ENCODE data around the gene WDR54. TPM values are rescaled to one million over a fixed set of nuclear protein-coding genes. Genes with fewer than 3 reads are reported as not detected.
"Not testable (repeated sequence)": the region's sequence is repeated elsewhere in the genome, so short reads cannot be mapped to it uniquely, and the experiment has no call there.

Gene WDR54
- total RNA-seq, 1 donor from 2014 or later: 11.3 TPM

DNA sequence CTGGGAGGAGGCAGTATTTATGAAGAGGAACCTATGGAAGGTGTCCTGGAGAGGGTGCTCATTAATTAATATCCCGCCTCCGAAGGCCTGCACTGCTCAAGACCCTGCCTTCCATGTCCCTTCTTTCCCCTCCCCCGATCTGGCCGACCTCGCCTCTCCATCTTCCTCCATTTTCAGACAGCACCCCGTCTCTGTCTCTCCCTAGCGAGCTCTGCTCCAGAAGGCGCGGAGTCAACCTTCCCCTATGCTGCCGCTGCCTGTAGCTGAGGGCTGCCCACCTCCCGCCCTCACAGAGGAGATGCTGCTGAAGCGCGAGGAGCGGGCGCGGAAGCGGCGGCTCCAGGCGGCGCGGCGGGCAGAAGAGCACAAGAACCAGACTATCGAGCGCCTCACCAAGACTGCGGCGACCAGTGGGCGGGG lies 35.6 kb downstream of the WDR54 start:
- no peak for DNase-seq (ENCODE audit: low spot score)

DNA sequence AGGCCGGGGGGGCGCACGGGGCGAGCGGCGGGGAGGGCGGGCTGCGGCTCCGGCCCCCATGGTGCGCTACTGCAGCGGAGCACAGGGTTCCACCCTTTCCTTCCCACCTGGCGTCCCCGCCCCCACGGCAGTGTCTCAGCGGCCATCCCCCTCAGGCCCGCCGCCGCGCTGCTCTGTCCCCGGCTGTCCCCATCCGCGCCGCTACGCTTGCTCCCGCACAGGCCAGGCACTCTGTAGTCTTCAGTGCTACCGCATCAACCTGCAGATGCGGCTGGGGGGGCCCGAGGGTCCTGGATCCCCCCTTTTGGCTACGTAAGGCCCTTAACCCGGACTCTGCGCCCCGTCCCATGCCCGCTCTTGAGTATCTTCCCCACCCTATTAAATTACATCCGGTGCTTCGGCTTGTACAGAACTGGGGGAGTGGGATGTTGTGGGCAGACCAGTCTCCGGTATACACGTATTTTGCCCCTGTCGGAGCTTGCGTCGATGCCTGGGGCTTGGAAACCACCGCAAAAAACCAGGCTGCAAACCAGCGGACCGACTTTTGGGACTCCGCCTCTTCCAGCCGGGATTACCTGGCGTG lies 36.1 kb downstream of the WDR54 start:
- DNase-seq (ENCODE audit: low spot score): peak; percentile 77

DNA sequence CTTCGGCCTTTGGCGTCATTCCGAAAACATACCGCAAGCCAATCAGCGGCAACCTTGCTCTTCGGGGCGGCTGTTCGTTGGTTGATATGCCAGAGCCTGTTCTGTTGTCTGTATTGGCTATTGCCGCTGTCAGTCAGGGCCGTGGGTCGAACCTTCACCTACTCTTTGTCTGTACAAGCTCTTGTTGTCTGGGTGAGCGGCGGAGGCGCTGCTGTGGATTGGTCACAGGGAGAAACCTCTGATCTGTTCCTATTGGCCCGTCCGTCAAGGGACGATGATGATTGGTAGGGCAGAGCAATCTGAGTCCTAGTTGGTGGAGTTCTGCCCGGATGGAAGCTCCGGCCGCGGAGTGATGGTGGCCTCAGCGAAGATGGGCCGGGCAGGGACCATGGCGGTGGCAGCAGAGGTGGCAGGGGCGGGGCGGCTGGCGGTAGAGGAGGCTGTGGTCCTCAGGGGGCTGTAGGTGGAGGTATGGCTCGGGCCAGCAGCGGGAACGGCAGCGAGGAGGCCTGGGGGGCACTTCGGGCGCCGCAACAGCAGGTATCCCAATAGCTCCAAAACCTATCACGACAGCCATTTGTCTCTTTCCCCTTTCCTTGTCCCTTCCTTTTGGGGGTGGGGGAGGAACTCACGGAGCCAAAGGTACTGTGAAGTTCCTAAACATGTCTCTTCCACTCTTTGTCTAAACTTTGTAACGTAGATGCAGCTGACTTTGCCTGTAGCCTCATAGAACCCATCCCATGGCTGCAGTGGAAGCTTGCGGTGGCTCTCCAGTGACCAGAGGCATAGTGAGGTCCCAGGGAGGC lies 36.8 kb downstream of the WDR54 start, which contains the start of gene WBP1:
WBP1 (plus strand) TSS at position 307 of the 806 bp plus-strand sequence; CDS start at position 472, 165 bp downstream.
- peak; percentile 100 for DNase-seq (ENCODE audit: low spot score)

DNA sequence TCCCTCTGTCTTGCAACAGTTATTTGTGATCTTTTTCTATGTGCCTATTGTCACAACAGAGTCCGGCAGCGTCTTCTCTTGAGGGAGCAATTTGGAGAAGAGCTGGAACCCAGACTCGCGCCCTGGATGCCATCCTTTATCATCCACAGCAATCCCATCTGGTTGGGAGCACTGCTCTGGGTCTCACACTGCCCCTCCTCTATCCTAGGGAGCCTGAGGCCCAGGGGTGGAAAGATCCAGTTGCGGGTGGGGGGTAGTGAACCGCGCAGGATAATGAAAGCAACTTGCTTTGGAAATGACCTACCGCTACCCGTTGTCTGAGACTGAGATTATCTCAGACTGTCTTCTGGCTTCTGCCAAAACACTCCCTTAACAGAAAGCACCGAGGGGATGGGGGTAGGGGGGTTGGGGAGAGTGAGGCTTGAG lies 37.4 kb downstream of the WDR54 start:
- DNase-seq (ENCODE audit: low spot score): no peak

DNA sequence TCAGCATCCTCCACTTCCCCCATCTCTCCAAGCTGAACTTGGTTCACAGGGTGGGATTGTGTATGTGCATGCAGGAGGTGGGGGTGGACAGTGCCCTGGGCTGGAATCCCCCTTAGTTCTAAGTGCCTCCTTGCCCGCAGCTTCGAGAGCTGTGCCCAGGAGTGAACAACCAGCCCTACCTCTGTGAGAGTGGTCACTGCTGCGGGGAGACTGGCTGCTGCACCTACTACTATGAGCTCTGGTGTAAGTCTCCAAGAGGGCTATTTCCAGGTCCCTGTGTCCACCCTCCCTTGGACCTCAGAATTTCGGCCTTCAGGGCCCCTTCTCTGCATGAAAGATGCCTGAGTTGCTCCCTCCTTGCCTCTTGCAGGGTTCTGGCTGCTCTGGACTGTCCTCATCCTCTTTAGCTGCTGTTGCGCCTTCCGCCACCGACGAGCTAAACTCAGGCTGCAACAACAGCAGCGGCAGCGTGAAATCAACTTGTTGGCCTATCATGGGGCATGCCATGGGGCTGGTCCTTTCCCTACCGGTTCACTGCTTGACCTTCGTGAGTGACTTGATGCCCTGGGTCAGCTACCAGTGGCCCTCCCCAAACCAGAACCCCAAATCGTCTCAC lies 38.1 kb downstream of the WDR54 start:
- DNase-seq (ENCODE audit: low spot score): not testable (repeated sequence)

DNA sequence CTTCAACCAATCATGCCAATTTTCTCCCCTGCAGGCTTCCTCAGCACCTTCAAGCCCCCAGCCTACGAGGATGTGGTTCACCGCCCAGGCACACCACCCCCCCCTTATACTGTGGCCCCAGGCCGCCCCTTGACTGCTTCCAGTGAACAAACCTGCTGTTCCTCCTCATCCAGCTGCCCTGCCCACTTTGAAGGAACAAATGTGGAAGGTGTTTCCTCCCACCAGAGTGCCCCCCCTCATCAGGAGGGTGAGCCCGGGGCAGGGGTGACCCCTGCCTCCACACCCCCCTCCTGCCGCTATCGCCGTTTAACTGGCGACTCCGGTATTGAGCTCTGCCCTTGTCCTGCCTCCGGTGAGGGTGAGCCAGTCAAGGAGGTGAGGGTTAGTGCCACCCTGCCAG lies 38.7 kb downstream of the WDR54 start:
- DNase-seq (ENCODE audit: low spot score): not testable (repeated sequence)

DNA sequence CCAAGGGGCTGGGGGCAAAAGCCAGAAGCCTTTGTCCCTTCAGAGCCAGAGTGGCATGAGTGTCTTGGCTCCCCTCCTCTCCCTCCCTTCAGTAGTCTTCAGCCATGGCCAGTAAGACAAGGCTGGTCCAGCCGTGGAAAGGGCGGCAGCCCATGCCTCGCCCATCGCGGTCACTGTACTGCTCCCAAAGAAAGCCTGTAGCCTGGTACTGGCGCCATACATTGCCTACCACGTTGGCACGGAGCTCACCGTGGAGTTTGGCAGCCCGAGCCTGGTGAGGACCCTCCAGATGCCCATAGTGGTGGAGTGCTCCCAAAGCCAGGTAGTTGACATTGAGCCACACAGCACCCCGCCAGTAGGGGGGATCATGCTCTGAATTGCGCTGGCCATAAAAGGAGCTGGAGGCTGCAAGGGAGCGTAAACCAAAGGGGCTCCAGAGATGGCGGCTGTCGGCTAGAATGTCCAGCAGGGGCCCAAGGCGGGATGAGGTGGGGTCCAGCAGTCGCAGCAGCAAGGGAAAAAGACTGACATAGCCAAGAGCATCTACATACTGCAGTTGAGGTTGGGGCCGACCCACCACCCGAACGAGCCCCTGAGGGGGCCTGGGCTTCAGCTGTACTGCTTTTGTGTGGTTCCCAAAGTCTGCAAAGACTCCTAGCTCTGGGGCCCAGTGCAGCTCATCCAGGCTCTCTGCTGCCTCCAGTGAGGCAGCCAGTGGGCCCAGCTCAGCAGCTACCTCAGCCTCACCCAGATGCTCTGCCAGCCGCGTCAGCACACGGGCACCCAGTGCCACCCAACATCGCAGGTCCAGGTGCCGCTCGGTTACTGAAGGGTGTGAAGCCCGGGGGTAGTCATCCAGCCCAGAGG lies 39.9 kb downstream of the WDR54 start:
- no peak for DNase-seq (ENCODE audit: low spot score)

DNA sequence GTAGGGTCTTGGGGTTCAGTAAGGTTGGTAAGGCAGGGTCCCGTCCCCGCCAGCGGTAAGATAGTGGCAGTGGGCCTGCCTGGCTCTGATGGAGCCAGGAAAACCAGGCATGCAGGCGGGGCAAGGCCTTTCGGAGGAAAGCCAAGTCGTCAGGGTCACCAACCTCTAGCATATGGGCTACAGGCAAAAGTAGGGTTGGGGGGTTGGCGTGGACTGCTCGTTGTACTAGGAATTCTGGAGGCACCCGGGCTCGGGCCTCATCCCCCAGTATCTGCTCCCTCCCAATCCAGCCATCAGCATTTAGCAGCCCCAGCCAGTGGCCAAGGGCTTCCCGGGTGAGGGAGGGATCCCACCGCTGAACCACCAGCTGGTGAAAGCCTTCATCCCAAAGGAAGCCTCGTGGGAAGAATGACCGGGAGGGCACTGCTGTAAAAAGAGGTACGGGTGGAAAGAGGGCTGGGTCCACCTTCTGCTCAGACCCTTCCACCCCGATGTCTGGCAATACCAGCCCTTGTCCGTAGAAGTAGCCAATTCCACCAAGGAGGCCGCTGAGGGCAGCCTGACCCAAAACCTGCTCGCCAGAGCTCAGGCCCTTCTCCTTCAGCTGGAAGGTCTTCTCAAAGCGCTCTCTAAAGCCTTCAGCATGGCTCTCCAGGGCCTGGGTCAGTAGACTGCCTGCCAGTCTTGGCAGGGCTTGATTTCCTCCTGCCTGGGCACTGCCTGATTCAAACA lies 40.7 kb downstream of the WDR54 start:
- no peak for DNase-seq (ENCODE audit: low spot score)

DNA sequence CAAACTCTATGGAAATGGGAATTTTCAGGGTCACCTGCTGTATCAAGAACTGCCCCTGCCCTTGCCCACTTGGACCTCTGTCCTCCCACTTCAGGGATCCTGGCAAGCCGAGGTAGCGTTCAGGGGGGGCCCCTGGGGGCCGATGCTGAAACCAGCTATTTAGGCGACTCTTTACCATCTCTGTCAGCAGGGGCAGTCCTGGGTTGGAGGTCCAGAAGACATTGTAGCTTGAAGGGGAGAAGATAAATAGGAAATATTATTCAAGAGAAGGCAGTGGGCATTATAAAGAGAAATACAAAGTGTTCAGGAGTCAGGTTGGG lies 41.2 kb downstream of the WDR54 start:
- no peak for DNase-seq (ENCODE audit: low spot score)

DNA sequence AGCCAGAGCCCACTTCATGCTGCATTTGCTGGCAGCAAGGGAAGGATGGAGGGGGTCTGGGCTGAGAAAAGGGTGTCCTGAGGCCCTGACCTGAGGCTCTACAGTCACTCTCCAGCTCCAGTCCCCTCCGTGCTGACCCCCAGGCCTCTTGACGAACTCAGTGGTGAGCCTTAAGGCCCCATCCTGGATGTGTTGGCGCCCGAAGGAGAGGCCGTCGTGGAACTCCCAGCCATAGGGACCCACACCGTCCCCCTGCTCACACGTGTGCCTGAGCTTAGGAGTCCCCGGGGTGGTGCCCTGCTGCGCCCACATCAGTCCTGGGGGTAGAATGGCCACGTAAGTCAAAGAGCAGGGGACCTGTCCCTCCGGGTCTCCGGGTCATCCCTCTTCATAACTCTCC lies 42.9 kb downstream of the WDR54 start:
- no peak for DNase-seq (ENCODE audit: low spot score)

DNA sequence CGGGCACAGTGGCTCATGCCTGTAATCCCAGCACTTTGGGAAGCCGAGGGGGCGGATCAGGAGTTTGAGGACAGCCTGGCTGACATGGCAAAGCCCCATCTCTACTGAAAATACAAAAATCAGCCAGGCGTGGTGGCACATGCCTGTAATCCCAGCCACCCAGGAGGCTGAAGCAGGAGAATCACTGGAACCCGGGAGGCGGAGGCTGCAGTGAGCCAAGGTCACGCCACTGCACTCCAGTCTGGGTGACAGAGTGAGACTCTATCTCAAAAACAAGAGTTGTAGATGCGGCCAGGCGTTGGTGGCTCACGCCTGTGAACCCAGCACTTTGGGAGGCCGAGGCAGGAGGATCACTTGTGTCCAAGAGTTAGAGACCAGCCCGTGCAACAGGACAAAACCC lies 49.2 kb downstream of the WDR54 start:
- not testable (repeated sequence) for DNase-seq (ENCODE audit: low spot score)

DNA sequence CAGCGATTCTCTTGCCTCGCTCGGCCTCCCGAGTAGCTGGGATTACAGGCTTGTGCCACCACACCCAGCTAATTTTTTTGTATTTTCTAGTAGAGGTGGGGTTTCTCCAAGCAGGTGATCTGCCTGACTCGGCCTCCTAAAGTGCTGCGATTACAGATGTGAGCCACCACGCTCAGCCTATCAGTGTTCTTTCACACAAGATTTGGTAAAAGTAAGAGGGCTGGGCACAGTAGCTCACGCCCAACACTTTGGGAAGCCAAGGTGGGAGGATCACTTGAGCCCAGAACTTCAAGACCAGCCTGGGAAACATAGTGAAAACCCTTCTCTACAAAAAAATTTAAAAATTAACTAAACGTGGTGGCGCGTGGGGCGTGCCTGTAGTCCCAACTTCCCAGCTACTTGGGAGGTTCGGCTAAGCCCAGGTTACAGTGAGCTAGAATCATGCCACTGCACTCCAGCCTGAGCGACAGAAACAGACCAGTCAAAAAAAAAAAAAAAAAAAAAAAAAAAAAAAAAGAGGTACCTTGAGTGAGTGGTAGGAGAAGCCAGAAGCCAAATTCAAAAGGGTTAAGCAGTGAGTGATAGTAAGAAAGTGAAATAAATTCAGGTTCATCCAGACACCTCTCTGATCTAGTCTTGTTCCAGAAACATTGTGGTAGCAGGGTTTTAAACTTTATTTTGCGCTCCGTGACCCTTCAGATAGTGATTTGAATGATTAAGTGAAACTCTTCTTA lies 50.0 kb downstream of the WDR54 start:
- no peak for DNase-seq (ENCODE audit: low spot score)

DNA sequence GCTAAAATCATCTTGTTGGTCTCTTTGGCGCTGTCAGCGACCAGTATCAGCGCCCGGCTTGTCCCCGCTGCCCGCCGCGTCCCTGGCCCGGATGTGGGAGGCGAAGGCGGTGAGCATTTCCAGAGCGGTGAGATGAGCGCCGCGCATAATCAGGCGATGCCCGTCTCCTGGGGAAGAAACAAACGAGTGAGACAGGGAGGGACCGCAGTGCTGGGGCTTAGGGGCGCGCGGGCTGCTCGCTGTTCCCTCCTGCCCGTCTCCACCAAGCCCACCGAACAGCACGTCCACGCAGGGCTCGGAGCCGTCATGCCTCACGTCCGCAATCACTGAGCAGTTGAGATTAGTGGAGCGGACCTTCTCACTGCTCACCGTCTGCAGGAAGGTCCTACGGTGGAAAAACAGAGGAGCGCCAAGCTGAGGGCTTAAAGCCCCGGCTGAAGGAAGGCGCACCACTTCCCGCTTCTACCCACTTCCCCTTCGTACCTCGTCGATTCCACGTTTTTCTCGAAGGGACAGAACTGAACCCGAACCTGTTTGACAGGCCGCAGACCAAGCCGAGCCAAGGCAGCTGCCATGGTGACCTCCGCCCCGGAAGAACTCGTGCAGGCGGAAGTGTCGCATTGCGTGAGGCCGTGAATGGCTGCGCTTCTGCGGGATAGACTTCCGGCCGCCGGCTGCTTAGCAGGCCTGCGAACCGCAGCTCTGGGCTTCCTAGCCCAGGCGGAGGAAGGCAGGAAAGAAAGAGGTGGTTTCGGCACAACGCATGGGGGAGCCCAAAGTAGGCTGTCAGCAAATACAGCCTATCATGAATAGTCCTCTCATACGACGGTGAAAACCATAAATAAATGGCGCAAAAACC lies 50.8 kb downstream of the WDR54 start, which contains the start of gene MRPL53:
MRPL53 (minus strand) TSS at position 595 of the 859 bp plus-strand sequence; CDS start at position 575, 20 bp downstream.
- peak; percentile 97 for DNase-seq (ENCODE audit: low spot score)

DNA sequence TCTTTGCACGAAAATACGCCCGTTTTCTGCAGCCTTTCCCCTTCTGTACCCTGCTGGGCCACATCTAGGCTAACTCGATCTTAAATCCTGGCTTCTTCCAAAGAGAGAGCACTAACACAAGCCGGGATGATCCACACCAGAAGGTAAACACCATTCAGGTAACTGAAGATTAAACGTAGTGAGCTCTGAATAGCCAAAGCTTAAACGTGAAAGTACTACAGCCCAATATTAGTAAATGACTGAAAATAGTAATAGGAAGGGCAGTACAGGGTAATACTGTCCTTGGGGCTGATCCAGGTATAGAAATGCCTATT lies 51.4 kb downstream of the WDR54 start:
- no peak for DNase-seq (ENCODE audit: low spot score)

DNA sequence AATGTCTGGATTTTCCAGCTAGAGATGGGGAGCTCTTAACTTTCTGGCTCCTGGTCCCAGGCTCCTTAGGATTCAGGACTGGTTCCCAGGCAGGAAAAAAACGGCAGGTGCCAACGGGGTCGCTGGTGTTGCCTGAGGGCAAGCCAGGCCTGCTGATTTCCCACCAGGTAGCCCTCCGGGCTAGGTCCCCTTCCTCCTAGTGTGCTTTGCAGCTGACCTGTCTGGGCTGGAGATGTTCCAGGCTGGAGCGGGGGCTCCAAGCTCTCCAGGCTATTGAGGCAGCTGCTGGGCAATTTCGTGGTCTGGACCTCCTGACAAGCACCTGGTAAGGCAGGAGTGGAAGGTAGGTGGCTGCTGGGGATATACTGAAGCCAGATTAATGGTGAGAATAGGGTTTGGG lies 53.0 kb downstream of the WDR54 start:
- no peak for DNase-seq (ENCODE audit: low spot score)

DNA sequence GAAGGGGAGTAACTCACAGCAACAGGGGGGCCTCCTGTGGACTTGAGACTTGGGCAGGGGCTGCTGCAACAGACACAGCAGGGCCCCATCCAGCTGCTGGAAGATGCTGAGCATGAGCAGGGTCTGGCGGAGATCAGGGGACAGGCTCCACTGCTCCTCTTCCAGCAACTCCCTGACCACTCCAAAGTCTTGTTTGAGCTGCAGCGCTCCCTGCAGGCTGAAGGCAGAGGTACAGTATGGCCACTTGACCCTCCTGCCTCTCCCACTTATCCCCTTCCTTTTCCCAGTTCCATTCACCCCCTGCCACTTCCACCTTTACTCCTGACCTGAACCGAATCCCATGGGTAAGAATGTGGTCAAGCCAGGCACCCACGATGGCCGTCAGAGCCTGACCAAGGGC lies 53.4 kb downstream of the WDR54 start:
- DNase-seq (ENCODE audit: low spot score): no peak
